AG09309 (cell line): ENCODE measurements around the gene TECPR1.

Source experiments
- DNase-seq: peaks from one replicate; pipeline ENCODE4 v3.0.0-alpha.2; 2010; ENCODE audit warnings: low read depth
- H3K4me3 ChIP-seq: 2 replicates; pipeline ENCODE4 v1.5.1; 2011; ENCODE audit warnings: mild to moderate bottlenecking, low read depth, low read length, moderate library complexity; ENCODE audit not compliant: control insufficient read depth
- CTCF ChIP-seq: IDR thresholded peaks from 2 replicates; pipeline ENCODE4 v1.5.1; 2011; ENCODE audit warnings: mild to moderate bottlenecking, low read depth, low read length, inconsistent platforms; ENCODE audit not compliant: insufficient read depth, control insufficient read depth; ENCODE audit errors: missing control alignments

Gene TECPR1

GRCh38 chr7:98250789-98251188, 1.2 kb downstream of the TECPR1 start:
- no peak overlapping the region for H3K4me3 ChIP-seq
- no peak for DNase-seq
- no peak for TF ChIP-seq CTCF

- no peak for DNase-seq
- no peak for TF ChIP-seq CTCF
- no peak overlapping the region for H3K4me3 ChIP-seq
These were observed 2.9 kb downstream of the TECPR1 start for GRCh38 chr7:98249106-98249505.

GRCh38 chr7:98248156-98248555, 3.9 kb downstream of the TECPR1 start:
- DNase-seq: no peak
- H3K4me3 ChIP-seq: no peak overlapping the region
- no peak for TF ChIP-seq CTCF

GRCh38 chr7:98244871-98245270, 7.2 kb downstream of the TECPR1 start:
- TF ChIP-seq CTCF: no peak
- no peak overlapping the region for H3K4me3 ChIP-seq
- no peak for DNase-seq

GRCh38 chr7:98242934-98243333, 9.1 kb downstream of the TECPR1 start:
- no peak for DNase-seq
- TF ChIP-seq CTCF: no peak
- no peak overlapping the region for H3K4me3 ChIP-seq

- TF ChIP-seq CTCF: no peak
- H3K4me3 ChIP-seq: no peak overlapping the region
- no peak for DNase-seq
These were observed 9.7 kb downstream of the TECPR1 start for GRCh38 chr7:98242342-98242741.

GRCh38 chr7:98241674-98242241, 10.3 kb downstream of the TECPR1 start:
- no peak overlapping the region for H3K4me3 ChIP-seq
- DNase-seq: no peak
- TF ChIP-seq CTCF: no peak
